GM19372 (cell line): ENCODE results near the gene IQSEC1.

Source experiments
- ATAC-seq: cut with Tn5 transposase; IDR thresholded peaks from one replicate; pipeline ENCODE4 v1.9.1; 2021; ENCODE audit warnings: mild to moderate bottlenecking, low read depth, moderate library complexity; ENCODE audit not compliant: unreplicated experiment

Gene IQSEC1

DNA sequence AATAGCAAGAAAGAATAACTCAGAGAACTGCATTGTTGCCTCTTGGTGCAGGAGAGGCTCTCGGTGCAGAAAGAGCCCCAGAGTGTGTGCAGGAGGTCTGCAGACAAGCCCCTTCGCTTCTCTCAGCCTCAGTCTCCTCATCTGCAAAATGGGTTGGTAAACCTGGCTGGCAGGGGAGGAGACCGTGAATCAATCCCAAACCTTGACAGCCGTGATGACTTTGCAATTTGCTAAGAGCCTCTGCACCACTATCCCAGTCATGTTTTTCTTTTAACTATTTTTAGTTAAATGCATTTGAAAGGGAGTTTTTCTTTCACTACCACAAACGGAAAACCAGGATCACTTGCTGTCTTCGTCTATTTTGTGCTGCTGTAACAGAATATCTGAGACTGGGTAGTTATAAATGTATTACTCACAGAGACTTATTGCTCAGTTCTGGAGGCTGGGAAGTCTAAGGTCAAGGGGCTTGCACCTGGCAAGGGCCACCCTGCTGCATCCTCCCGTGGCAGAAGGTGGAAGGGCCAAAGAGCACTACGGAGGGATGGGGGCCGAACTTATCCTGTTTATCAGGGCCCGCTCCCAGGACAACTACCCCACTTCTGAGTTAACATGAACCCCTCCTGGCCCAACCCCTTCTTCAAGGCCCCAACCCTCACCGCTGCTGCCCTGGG, 14.2 kb upstream of the IQSEC1 start:
- no peak for ATAC-seq

DNA sequence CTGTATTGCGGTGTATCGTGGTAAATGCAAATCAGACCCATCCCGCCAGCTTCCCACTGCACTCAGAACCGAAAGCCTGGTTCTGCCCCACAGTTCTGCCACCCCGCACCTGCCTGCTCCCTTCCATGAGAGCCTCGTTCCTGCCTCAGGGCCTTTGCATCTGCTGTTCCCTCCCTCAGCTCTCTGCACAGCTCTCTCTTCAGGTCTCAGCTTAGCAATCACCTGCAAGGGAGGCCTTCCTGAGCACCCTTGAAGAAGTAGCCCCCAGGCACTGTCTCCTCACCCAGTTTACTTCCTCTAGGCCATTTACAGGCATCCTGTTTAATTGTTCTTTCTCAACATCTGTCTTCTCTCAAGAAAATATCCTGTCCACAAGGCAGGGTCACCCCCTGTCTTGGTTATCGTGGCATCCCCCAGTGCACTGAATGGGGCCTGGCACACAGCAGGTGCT, 13.3 kb upstream of the IQSEC1 start:
- ATAC-seq, result no peak

DNA sequence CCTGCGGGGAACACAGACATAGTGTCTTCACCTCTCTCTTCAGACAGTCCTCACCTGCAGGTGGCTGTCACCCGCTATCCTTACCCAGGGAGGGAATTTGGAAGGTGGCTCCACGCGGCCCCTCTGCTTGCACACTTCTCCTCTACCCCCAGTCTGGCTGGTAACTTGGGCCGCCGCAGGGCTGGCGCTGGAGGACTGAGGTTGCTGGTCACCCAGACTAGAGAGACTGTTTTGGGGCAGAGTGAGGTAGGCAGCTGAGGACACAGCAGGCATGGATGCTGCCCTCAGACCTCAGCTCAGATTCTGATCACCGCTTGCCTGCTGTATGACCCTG, 12.6 kb upstream of the IQSEC1 start:
- ATAC-seq, result no peak

DNA sequence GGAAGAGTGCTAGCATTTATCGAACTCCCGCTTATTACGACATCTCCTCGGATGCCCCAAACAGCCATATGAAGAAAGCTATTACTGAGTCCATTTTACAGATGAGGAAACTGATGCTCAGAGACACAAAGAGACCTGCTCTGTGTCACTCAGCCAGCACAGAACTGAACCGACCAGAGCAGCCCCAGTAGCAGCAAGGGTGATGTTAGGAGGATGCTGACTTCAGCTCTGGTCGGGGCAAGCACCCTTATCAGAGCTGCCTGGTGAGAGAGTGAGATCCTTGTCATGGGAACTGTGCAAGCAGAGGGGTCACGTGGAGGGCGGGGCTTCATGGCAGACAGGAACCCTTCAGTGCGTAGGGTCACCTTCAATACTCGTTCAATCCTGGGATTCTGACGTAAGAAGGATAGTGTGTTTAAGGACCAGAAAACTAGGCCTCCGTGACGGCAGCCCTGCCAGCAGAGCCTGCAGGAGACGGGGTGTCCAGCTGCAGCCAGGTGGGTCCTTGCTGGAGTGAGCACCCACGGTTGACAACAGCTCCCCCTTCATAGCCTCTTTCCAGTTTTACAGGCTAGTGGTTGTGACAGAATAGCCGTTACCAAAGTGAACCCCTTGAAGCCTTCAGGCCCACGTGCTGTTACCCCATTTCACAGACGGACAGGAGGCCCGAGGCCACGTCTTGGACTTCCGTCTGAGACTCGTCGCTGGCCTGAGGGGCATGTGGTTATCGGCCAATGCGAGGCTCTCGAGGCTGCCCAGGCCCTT, 12.0 kb upstream of the IQSEC1 start:
- no peak for ATAC-seq

DNA sequence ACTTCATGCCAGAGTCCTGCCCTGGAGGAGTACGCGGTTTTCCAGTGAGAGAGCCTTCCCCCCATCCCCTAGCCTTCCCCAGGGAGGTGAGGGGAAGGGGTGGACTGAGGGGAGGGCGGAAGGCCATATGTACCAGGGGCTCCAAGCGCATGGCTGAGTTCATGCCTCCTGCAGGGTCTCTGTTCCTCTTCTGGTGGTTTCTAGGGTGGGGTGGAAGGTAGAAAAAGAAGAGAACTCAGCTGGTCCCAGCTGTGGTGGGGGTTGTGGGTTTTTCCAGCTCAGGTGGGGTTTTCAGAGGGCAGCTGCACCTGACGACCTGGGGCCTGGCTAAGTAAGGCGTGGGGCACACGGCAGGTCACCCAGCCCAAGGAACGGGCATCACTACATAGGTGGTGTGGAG, 10.7 kb upstream of the IQSEC1 start:
- no peak for ATAC-seq

DNA sequence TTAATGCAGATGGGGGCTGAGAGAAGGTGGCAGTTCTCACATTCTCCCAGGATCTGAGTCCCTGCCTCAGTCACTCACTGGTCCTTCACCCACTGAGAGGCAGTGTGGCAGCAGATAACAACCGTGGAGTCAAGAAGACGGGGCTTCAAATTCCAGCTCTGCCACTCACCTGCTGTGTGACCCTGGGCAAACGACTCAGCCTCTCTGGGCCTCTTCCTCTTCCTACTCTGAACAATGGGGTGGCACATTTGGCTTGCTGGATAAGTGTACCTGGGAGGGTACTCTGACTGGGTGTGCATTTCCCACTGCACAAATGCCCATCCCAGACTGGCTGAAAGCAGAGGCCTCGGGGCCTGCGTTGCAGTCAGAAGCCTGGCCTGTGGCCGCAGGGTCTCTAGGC, 10.0 kb upstream of the IQSEC1 start:
- no peak for ATAC-seq

DNA sequence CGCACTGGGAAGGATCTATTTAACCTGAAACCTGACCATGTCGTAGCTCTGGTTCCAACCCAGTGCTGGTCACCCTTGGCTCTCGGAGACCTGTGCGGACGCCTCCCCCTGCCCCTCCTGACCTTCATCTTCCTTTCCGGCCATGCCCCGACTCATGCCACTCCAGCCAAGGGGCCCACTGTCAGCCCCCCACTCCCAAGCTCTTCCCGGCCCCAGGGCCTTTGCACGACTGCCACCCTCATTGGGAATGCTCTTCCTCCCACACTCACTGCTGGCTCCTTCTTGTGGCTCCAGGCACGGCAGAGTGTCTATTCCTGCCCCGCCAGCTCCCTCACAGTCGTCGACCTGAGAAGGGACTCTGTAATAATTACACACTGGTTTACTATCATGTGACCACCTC, 9.4 kb upstream of the IQSEC1 start:
- ATAC-seq, result no peak

DNA sequence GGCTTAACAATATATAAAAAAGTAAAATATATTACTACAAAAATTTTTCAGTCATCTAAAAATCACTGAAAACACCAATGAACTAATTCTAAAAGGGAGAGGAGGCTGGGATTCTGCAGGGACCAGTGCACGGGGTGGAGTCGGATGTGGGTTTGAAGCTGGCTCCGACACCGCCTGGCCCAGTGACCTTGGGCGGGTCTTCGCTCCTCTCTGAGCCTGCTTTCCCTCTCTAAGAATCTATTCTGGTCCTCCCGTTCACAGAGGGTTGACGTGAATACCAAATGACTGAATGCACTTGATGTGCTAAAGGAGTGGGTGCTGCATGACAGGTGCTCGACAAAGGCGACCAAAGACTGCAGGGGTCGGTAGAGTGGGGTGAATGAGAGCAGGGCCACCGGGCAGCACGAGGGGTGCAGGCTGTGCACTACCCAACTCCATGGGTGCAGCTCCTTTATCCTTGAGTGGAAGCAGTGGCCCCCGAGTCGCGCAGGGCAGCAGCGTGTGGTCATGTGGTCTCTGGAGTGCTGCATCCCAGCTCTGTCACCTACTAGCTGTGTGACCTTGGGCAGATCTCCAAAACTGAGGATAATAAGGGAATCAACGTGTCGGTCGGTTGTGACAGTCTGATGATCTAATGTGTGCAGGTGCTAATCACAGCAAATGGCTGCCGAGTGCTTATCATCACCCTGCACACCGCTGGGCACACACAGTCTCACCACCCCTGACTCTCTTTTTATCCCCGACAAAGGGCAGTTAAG, 8.6 kb upstream of the IQSEC1 start:
- ATAC-seq, result no peak

DNA sequence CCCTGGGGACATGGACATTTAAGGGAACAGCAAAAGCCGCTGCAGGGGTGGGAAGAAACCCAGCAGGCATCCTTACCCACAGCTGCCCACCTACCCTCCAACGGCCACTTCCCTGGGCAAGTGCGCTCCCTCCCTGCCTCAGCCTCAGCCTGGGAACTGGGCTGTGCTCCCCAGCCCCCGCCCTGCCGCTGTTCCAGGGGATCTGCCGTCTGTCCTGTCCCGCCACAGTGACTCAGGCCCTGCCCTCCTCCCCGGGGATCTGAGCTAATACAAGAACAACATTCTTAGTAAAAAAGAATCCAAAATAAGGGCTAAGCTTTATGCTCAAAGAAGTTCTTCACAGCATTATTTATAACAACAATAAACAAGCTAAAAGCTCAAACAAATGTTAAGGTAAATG, 7.4 kb upstream of the IQSEC1 start:
- no peak for ATAC-seq

DNA sequence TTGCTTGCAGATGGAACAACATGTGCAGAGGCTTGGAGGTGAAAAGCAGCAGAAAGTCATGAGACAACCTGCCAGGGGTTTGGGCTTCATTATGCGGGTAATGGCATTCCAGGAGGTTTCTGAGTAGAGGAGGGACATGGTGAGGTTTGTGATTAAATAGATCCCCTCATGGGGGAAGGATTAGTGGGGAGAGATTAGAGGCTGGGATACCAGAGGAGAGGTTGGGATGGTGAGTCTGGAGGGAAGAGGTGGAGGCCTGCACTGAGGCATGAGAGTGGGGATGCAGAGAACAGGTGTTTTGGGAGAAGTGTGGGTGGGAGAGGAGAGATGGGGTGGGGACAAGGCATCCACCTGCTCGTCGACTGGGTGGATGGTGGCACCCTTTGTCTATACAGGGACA, 6.8 kb upstream of the IQSEC1 start:
- ATAC-seq, result no peak

DNA sequence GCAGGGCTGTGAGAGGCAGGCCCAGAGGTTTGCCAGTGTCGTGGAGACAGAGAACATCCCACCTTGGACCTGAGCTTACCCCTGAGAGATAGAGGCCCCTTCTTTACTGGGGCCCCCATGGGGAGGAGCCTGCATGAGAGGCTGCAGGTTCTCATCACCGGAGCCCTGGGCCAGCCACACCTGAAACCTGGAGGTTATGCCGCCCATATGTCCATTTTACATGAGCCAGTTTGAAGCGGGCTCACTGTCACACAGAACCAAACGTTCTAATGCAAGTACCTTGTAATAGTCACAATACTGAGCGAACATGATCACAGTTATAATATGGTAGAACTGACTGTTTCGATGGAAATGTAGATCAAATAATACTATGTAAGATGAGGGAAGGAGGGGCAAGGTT, 6.3 kb upstream of the IQSEC1 start:
- no peak for ATAC-seq

DNA sequence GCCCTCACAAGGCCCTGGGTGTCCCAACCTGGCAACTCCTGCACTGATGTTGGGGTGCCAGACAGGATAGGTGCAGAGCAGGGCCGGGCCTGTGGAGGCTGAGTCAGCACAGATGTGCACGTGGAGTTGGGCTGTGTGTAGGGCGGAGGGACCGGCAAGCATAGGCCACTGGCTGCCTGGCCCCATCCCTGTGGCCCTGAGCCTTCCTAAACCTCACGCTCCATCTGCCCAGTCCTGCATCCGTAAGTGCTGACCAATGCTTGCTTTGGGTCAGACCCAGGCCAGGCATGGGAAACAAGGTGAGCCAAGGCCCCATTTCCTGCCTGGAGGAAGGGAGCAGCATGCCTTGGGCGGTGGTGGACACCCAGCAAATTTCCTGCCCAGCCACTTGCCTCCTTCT, 5.8 kb upstream of the IQSEC1 start:
- ATAC-seq, result no peak

DNA sequence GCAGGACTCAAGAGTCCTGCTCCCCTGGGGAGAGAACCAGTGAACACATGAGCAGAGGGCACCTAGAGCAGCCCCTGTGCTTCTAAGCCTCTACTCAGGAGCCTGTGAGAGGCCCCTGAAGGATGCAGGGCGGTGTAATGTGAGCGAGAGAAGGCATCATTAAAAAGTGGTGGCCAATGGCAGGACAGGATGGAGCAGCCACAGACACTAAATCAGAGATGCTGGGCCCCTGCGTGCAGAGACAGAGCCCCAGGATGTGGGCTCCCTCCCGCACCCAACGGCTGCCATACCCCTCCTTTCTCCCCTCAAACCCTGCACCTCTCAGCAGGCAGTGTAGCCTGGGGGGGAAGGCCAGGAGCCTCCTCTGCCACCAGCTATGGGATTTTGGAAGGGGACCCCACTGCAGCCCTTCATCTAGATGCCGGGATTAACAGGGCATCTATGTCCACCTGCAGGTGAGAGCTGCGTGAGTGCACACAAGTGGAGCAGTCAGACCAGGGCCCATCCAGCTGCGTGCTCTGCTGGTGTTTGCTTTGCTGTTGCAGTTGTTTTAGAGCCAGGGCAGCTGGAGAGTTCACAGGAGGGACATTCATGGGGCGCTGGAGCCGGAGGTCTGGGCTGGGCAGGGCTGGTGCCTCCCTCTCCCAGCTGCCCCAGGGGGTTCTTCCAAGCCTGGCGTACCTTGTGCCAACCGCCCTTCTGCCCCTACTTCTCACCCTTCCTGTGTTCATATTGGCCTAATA, 5.1 kb upstream of the IQSEC1 start:
- no peak for ATAC-seq

DNA sequence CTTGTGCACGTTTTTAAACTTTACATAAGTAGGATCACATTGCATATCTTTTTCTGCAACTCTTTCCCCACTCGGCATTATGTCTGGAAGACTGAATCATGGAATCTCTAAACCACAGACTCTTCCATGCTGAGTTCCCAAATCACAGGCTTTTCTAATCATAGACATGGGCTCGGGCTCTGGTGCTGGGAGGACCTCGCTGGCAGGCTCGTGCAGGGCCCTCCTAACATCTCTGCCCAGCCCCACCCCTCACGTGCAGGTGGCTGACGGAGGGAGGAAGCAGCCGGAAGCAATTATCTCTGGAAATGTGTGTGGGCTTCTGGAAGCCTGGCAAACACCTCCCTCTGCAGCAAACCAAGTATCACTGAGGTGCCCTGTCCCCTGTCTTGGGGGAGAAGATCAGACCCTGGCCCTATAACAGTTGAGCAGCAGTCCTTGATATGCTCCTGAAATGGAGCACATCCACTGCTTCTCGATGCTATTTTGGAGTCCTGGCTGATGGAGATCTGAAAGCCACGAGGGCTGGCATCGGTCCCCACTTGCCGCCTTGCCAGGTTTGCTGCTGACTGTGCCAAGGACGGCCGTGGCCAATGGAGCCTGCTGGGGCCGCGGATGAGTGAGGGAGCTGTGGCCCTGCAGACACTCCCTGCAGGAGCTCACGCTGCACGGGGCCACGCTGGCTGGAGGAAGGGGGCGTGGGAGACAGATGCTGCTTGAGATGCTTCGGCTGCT, 4.4 kb upstream of the IQSEC1 start:
- no peak for ATAC-seq

DNA sequence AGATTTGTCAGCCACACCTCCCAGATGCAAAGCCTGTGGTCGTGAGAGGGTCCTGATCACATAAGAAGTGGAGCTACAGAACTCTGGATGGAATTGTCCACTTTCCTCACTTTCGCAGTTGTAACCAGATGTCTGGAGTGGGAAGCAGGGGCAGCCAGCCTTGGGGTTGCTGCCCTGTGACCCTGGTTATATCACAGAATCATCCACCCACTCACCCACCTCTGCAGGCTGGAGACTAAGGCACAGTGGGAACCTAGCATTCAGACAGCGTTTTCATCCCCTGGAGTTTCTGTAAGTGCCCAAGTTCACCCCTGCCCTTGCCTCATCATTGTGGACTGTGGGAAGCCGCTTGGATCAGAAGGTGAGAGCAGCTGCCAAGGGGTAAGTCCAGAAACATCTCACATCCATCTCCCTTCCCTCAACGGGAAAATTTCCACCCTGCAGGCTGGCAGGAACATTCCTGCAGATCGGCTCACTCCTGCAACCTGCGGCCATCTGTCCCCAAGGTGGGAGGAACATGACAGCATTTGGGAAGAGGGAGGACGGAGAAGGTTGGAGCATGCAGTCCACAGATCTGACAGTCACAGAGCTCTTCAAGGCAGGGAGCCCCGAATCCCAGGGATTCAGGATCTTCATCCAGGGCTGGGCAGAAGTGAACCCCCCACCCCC, 2.9 kb upstream of the IQSEC1 start:
- no peak for ATAC-seq

DNA sequence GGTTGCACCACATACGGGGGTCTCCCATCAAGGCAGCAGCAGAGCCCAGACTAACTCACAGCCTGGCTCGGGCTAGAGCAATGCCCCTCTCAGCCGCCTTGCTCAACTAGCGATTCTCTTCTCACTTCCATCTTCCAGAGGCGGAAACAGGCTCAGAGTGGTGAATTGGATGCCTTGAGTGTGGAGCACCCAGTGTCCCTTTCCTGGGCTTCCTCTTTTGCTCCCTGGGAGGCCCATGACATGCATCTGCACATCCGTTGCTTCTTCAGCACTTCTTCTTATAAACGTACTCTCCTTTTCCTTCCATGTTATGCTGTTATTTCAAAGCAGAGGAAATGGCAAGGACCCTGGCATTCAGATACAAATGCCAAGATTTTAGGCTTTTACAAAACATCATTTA, 2.1 kb upstream of the IQSEC1 start:
- ATAC-seq, result no peak

DNA sequence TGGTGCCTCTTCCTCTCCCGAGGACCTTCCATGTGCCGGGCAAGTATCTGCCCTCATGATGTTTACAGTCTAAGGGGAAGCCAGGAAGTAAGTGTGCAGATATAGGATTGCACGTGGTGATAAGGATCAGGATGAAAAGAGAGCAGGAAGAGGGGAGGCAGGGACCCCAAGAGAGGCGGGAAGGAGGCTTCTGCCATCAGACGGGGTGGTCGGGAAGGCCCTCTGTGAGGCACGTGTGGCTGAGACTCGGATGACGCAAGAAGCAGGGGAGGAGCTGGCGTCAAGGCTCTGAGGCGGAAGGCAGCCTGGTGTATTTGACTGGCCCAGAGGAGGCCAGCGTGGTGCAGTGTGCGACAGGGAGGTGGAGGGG, 762 bp upstream of the IQSEC1 start:
- ATAC-seq, result no peak

DNA sequence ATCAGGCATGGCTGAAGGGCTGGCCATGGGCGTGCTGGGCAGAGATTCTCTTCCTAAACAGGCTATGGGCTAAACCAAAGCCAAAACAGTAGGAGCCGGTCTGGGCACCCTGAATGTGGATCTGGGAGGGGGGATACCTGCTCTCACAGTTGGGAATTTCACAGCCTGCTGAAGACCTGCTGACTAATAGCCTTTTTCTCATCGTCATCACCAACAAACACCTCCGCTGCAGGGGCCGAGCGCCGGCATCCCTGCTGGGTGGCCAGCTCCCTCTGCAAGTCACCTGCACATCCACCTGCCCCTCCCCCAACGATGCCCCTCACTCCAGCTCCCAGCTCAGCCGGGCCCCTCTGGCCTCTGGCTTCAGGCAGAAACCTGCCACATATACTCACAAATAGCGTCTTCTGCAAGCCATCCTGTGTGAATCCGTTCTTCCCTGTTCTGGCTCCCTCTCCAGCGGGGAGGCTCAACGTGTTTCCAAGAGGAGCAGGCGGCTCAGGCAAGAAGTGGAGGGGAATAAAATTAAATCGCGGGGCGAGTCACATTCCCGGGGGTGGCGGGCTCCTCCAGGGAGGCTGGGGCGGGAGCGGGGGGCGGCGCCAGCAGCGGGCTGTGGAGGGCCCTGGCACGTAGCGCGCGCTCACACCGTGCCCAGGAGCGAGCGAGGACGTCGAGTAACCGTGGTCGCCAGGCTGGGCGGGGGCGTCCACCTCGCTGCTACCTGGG, 466 bp downstream of the IQSEC1 start:
- ATAC-seq, result peak; percentile 27

DNA sequence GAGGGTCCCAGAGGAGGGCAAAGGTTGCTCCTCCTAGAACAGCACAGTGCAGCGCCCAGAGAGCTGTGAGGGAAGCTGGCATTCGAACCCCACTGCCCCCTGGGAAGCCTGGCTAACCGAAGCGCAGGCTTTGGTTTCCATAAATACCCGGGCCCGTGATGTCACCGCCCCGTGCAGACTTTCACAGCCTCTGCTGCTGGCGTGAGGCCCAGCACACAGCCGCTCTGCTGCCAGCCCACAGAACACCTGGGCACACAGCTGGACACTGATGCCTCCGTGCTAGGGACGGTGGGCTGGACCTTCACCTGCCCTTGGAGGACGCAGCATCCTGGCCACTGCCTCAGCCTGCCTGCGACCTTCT, 1.0 kb downstream of the IQSEC1 start:
- ATAC-seq, result peak; percentile 51
